Transverse colon (tissue), 4 donors: ENCODE data around the gene GATA5.

Experiments
- EP300 ChIP-seq: sonication (generic); formaldehyde crosslinking; IDR thresholded peaks from one replicate; pipeline ENCODE4 v1.6.1; 2017; ENCODE audit warnings: antibody characterized with exemption, low read depth
- POLR2A ChIP-seq: fragments of 450-650 bp; IDR thresholded peaks from one replicate; pipeline ENCODE4 v1.6.1; 2016; ENCODE audit warnings: antibody characterized with exemption, mild to moderate bottlenecking, moderate library complexity
- POLR2AphosphoS5 ChIP-seq, 3 donors: sonication (generic); formaldehyde crosslinking; IDR thresholded peaks; one replicate each; pipeline ENCODE4 v1.6.1; 2016; ENCODE audit warnings: antibody characterized with exemption in 3 of 3
- TF ChIP-seq, protein P1 (sequence below), 5 experiments: fragments of 200-600 bp in 3 of 5; fragments of 450-650 bp in 2 of 5; sonication (generic) in 3 of 5; IDR thresholded peaks; 1 replicate in 2 of 5; 2 replicates in 3 of 5; pipeline ENCODE4 v1.5.1; 2016 to 2017; ENCODE audit warnings: antibody characterized with exemption in 5 of 5, inconsistent platforms in 3 of 5, mild to moderate bottlenecking in 2 of 5, moderate library complexity in 1 of 5

GRCh38 chr20:62457831-62458230 lies 18.0 kb downstream of the GATA5 start:
- TF ChIP-seq POLR2A: no peak
- TF ChIP-seq EP300: no peak
- TF ChIP-seq, protein P1, sequence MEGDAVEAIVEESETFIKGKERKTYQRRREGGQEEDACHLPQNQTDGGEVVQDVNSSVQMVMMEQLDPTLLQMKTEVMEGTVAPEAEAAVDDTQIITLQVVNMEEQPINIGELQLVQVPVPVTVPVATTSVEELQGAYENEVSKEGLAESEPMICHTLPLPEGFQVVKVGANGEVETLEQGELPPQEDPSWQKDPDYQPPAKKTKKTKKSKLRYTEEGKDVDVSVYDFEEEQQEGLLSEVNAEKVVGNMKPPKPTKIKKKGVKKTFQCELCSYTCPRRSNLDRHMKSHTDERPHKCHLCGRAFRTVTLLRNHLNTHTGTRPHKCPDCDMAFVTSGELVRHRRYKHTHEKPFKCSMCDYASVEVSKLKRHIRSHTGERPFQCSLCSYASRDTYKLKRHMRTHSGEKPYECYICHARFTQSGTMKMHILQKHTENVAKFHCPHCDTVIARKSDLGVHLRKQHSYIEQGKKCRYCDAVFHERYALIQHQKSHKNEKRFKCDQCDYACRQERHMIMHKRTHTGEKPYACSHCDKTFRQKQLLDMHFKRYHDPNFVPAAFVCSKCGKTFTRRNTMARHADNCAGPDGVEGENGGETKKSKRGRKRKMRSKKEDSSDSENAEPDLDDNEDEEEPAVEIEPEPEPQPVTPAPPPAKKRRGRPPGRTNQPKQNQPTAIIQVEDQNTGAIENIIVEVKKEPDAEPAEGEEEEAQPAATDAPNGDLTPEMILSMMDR (IDR thresholded peaks at IDR 0.05): no peak
- TF ChIP-seq POLR2AphosphoS5 (IDR thresholded peaks at IDR 0.05): no peak
